NCI-H1048 (cell line): ENCODE data around the gene TAF6.

Experiments used
- DNase-seq: peaks from one replicate; lab custom pipeline; 2025; lab: John Stamatoyannopoulos, UW

TAF6 gene

GRCh38 chr7:100065452-100066186, 53.5 kb downstream of the TAF6 start:
- DNase-seq = no peak

GRCh38 chr7:100064162-100064561, 55.0 kb downstream of the TAF6 start:
- no peak for DNase-seq

GRCh38 chr7:100063376-100063775, 55.8 kb downstream of the TAF6 start:
- no peak for DNase-seq

- DNase-seq = no peak
These were observed 57.5 kb downstream of the TAF6 start for GRCh38 chr7:100061518-100062193.

- no peak for DNase-seq
These were observed 59.9 kb downstream of the TAF6 start for GRCh38 chr7:100059251-100059739.
